B cell (primary cell): Measurements from ENCODE around the gene RHOU. TPM values are rescaled to one million over a fixed set of nuclear protein-coding genes. Genes with fewer than 3 reads are reported as not detected.

Experiments used
- ATAC-seq: fragments of 200-7000 bp; cut with Tn5 transposase; one replicate; pipeline ENCODE4 v1.10.0; 2021; ENCODE audit warnings: low read depth, mild to moderate bottlenecking, moderate number of reproducible peaks, moderate library complexity
- CTCF ChIA-PET: fragments of 350-600 bp; sonication (Branson Sonifier 250); formaldehyde crosslinking; loops from one replicate; lab custom pipeline; 2021; ENCODE audit warnings: antibody characterized with exemption, inconsistent platforms; lab: Charles Lee
- POLR2A ChIA-PET: fragments of 350-600 bp; sonication (Branson Sonifier 250); formaldehyde crosslinking; loops from one replicate; lab custom pipeline; 2021; ENCODE audit warnings: antibody characterized with exemption; lab: Charles Lee
- DNase-seq: peaks from one replicate; pipeline ENCODE4 v3.0.0; 2013
- H2AFZ ChIP-seq: 2 replicates; pipeline ENCODE4 v1.6.1; 2012; ENCODE audit warnings: mild to moderate bottlenecking, low read depth, low read length; ENCODE audit not compliant: insufficient read depth, poor library complexity, severe bottlenecking
- H3K27ac ChIP-seq, 2 donors: 1 replicate in 1 of 2; 2 replicates in 1 of 2; pipeline ENCODE4 v1.5.1; 2012 to 2013; ENCODE audit warnings: low read length in 2 of 2, mild to moderate bottlenecking in 2 of 2, moderate library complexity in 1 of 2
- H3K27me3 ChIP-seq, 4 experiments: fragments of 200-600 bp in 1 of 4; sonication (generic) in 1 of 4; replicated peaks in 1 of 4; 1 replicate in 2 of 4; 2 replicates in 2 of 4; pipeline versions ENCODE4 v1.6.1 to v1.7.0; 2013 to 2016; ENCODE audit warnings: low read length in 3 of 4, mild to moderate bottlenecking in 2 of 4, mixed read lengths in 1 of 4, moderate library complexity in 1 of 4; ENCODE audit not compliant: insufficient read depth in 4 of 4, control insufficient read depth in 3 of 4; ENCODE audit errors: control extremely low read depth in 1 of 4
- H3K36me3 ChIP-seq, 2 experiments: replicated peaks in 1 of 2; 1 replicate in 1 of 2; 2 replicates in 1 of 2; pipeline versions ENCODE4 v1.6.1 to v1.7.1; 2013; ENCODE audit warnings: low read length in 1 of 2; ENCODE audit not compliant: insufficient read depth in 2 of 2, control insufficient read depth in 1 of 2; ENCODE audit errors: control extremely low read depth in 1 of 2, extremely low read depth in 1 of 2
- H3K4me1 ChIP-seq, 2 donors: fragments of 200-600 bp in 1 of 2; sonication (generic) in 1 of 2; 1 replicate in 1 of 2; 2 replicates in 1 of 2; pipeline versions ENCODE4 v1.5.1 to v1.6.1; 2013 to 2017; ENCODE audit warnings: low read length in 2 of 2; ENCODE audit not compliant: control insufficient read depth in 2 of 2, insufficient read depth in 2 of 2
- H3K4me2 ChIP-seq: replicated peaks from 2 replicates; pipeline ENCODE3; 2012; ENCODE audit warnings: mild to moderate bottlenecking, low read depth, low read length; ENCODE audit not compliant: poor library complexity, severe bottlenecking
- H3K4me3 ChIP-seq, 5 experiments: fragments of 200-600 bp in 1 of 5; sonication (generic) in 1 of 5; 1 replicate in 3 of 5; 2 replicates in 2 of 5; pipeline versions ENCODE4 v1.5.1 to v1.7.0; 2011 to 2016; ENCODE audit warnings: low read length in 4 of 5, mild to moderate bottlenecking in 4 of 5, low read depth in 2 of 5, control low read depth in 1 of 5, moderate library complexity in 1 of 5; ENCODE audit not compliant: insufficient read depth in 1 of 5; ENCODE audit errors: control extremely low read depth in 1 of 5, extremely low read depth in 1 of 5
- H3K79me2 ChIP-seq: fragments of 200-600 bp; sonication (generic); one replicate; pipeline ENCODE4 v1.6.0; 2016; ENCODE audit warnings: low read length; ENCODE audit not compliant: control insufficient read depth, insufficient read depth
- H3K9ac ChIP-seq: fragments of 200-600 bp; sonication (generic); 2 replicates; pipeline ENCODE4 v1.6.1; 2017; ENCODE audit warnings: mild to moderate bottlenecking, low read length, moderate library complexity
- H3K9me3 ChIP-seq, 3 donors: one replicate each; pipeline versions ENCODE4 v1.6.1 to v1.7.1; 2013; ENCODE audit warnings: low read length in 2 of 3; ENCODE audit not compliant: control insufficient read depth in 2 of 3, insufficient read depth in 1 of 3; ENCODE audit errors: control extremely low read depth in 1 of 3
- H4K20me1 ChIP-seq: 2 replicates; pipeline ENCODE4 v1.6.0; 2012; ENCODE audit warnings: mild to moderate bottlenecking, low read length; ENCODE audit not compliant: insufficient read depth, control insufficient read depth, poor library complexity, severe bottlenecking
- H3K27ac Mint-ChIP-seq: one replicate; pipeline ENCODE4 v1.8.0; 2021; ENCODE audit warnings: mixed read lengths
- H3K27me3 Mint-ChIP-seq: one replicate; pipeline ENCODE4 v1.8.0; 2021; ENCODE audit warnings: mixed read lengths
- H3K4me1 Mint-ChIP-seq: one replicate; pipeline ENCODE4 v1.8.0; 2021; ENCODE audit warnings: mixed read lengths
- H3K4me3 Mint-ChIP-seq: one replicate; pipeline ENCODE4 v1.8.0; 2021; ENCODE audit warnings: mixed read lengths
- H3K9me3 Mint-ChIP-seq: one replicate; pipeline ENCODE4 v1.8.0; 2022; ENCODE audit warnings: mixed read lengths; ENCODE audit not compliant: insufficient read depth
- EZH2 ChIP-seq: IDR thresholded peaks from 2 replicates; pipeline ENCODE4 v1.6.1; 2012; ENCODE audit warnings: borderline replicate concordance, low read depth, mild to moderate bottlenecking, moderate library complexity, low read length; ENCODE audit not compliant: insufficient read depth, poor library complexity, severe bottlenecking
- WGBS: methylation state at CpG from one replicate; pipeline ENCODE4 v1.1.5; 2013; ENCODE audit warnings: missing lambda C conversion rate; ENCODE audit not compliant: insufficient coverage; 5-methylcytosine and 5-hydroxymethylcytosine counted together
- intact Hi-C: fragments of 100-400 bp; cut with micrococcal nuclease; formaldehyde crosslinking; loops from one replicate; pipeline ENCODE4 v1.10.0; 2022
- polyA plus RNA-seq: library from polyadenylated mRNA; depleted of rRNA; stranded (reverse); fragments of >200 nt; gene quantifications from 2 replicates; pipeline ENCODE4 v1.2.3, GENCODE V29; 2012
- total RNA-seq, 2 donors: library from RNA; stranded (reverse); fragments of 120-200 nt in 1 of 2; gene quantifications; 1 replicate in 1 of 2; 2 replicates in 1 of 2; pipeline versions ENCODE4 v1.2.3 to v1.2.4, GENCODE V29; 2013 to 2022
- TF ChIP-seq, protein P1 (sequence below): fragments of 200-600 bp; IDR thresholded peaks from one replicate; pipeline ENCODE4 v1.8.0; 2022; ENCODE audit warnings: antibody characterized with exemption, mild to moderate bottlenecking

RHOU gene
- total and polyA plus RNA-seq, 2 donors (not counting 1 experiment from before 2014, with no cell fraction given): 0.12 TPM; not detected in 1

- ChIA-PET POLR2A (no interaction called here), CTCF (no interaction called here)
- H3K9me3 Mint-ChIP-seq: no peaks in the 10 kb centered on the region
- Histone ChIP-seq H3K9me3 (no peaks in the 10 kb centered on the region), H3K79me2 (no peaks in the 10 kb centered on the region), H3K4me2 (no peak overlapping the region), H2AFZ (no peak overlapping the region), H3K27me3 (peaks cover 0 to 2% (median under 1%) of the 10 kb centered on the region in 4 experiments), H3K4me1 (no peaks in the 10 kb centered on the region), H4K20me1 (no peaks in the 10 kb centered on the region), H3K9ac (no peak overlapping the region), H3K27ac (no peak overlapping the region), H3K4me3 (no peak overlapping the region), H3K36me3 (no peaks in the 10 kb centered on the region)
- peaks cover 32% of the 10 kb centered on the region for H3K27me3 Mint-ChIP-seq
- no peak for ATAC-seq
- intact Hi-C loops: no loop called here
- WGBS: 62% methylated on average over 3 of the region's 3 CpGs
- no peaks in the 10 kb centered on the region for H3K4me1 Mint-ChIP-seq
- H3K4me3 Mint-ChIP-seq: no peak overlapping the region
- no peak for DNase-seq
- TF ChIP-seq, protein P1, sequence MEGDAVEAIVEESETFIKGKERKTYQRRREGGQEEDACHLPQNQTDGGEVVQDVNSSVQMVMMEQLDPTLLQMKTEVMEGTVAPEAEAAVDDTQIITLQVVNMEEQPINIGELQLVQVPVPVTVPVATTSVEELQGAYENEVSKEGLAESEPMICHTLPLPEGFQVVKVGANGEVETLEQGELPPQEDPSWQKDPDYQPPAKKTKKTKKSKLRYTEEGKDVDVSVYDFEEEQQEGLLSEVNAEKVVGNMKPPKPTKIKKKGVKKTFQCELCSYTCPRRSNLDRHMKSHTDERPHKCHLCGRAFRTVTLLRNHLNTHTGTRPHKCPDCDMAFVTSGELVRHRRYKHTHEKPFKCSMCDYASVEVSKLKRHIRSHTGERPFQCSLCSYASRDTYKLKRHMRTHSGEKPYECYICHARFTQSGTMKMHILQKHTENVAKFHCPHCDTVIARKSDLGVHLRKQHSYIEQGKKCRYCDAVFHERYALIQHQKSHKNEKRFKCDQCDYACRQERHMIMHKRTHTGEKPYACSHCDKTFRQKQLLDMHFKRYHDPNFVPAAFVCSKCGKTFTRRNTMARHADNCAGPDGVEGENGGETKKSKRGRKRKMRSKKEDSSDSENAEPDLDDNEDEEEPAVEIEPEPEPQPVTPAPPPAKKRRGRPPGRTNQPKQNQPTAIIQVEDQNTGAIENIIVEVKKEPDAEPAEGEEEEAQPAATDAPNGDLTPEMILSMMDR: no peak
- no peak for TF ChIP-seq EZH2
- H3K27ac Mint-ChIP-seq: no peak overlapping the region
Observed at GRCh38 chr1:228725178-228725577, 10.1 kb upstream of the RHOU start.

DNA sequence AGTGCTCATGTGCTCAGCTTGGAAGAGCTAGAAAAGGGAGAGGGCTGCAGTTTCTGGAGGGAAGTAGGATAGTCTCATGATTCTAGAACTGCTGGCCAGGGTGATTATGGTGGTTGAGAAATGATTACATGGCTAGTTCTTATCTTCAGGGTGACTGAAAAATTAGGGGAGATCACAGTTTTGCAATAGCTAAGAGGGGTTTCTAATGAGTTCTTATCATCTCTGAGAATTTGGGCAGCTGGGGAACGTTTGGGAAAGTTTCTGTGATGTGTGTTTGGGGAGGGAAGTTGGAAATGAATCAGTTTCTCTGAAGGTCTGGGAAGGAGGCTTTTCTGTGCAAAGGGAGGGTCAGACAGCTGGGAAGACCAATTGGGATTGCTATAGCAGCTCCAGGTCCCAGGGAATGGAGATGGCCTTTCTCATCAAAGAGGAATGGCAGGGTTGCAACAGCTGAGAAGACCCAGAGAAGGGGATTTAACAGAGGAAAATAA lies 7.6 kb upstream of the RHOU start:
- Histone ChIP-seq H3K79me2 (no peaks in the 10 kb centered on the region), H3K36me3 (no peaks in the 10 kb centered on the region), H2AFZ (no peak overlapping the region), H3K9me3 (no peaks in the 10 kb centered on the region), H3K27me3 (peaks cover 0 to 9% (median 6%) of the 10 kb centered on the region in 4 experiments), H3K9ac (no peak overlapping the region), H4K20me1 (no peaks in the 10 kb centered on the region), H3K4me1 (no peaks in the 10 kb centered on the region), H3K4me2 (no peak overlapping the region), H3K27ac (no peak overlapping the region), H3K4me3 (no peak overlapping the region)
- DNase-seq (no peak), ATAC-seq (no peak)
- no peak overlapping the region for H3K27ac Mint-ChIP-seq
- TF ChIP-seq, protein P1: no peak
- H3K27me3 Mint-ChIP-seq: peaks cover 46% of the 10 kb centered on the region
- ChIA-PET POLR2A (no interaction called here), CTCF (no interaction called here)
- intact Hi-C loops: no loop called here
- H3K9me3 Mint-ChIP-seq: no peaks in the 10 kb centered on the region
- H3K4me3 Mint-ChIP-seq: no peak overlapping the region
- H3K4me1 Mint-ChIP-seq: no peaks in the 10 kb centered on the region
- WGBS: 62% methylated on average over 1 of the region's 1 CpG
